Measurements from ENCODE around the gene AHSG.

The AHSG gene

GRCh38 chr3:186646841-186647240 is 34.0 kb downstream of the AHSG start:
- no peak overlapping the region for H3K4me3 ChIP-seq (ENCODE audit: control insufficient read depth, low read depth, low read length)
- no peak for DNase-seq (ENCODE audit: low read depth)

GRCh38 chr3:186648851-186649250 is 36.0 kb downstream of the AHSG start:
- no peak overlapping the region for H3K4me3 ChIP-seq (ENCODE audit: control insufficient read depth, low read depth, low read length)
- DNase-seq (ENCODE audit: low read depth), result no peak
- TF ChIP-seq CTCF (conservative IDR thresholded peaks at IDR 0.05; ENCODE audit: control insufficient read depth, insufficient read depth, low read depth, low read length), result no peak

More at GRCh38 chr3:186646841-186647240, 34.0 kb downstream of the AHSG start:
- no peak for TF ChIP-seq CTCF (conservative IDR thresholded peaks at IDR 0.05; ENCODE audit: control insufficient read depth, insufficient read depth, low read depth, low read length)

- DNase-seq (ENCODE audit: low read depth), result no peak
- no peak overlapping the region for H3K4me3 ChIP-seq (ENCODE audit: control insufficient read depth, low read depth, low read length)
- TF ChIP-seq CTCF (conservative IDR thresholded peaks at IDR 0.05; ENCODE audit: control insufficient read depth, insufficient read depth, low read depth, low read length), result no peak
These were observed 38.9 kb downstream of the AHSG start for GRCh38 chr3:186651678-186652215.

- TF ChIP-seq CTCF (conservative IDR thresholded peaks at IDR 0.05; ENCODE audit: control insufficient read depth, insufficient read depth, low read depth, low read length), result no peak
- no peak for DNase-seq (ENCODE audit: low read depth)
- H3K4me3 ChIP-seq (ENCODE audit: control insufficient read depth, low read depth, low read length), result no peak overlapping the region
These were observed 40.3 kb downstream of the AHSG start for GRCh38 chr3:186653080-186653707.

GRCh38 chr3:186653984-186654383 is 41.1 kb downstream of the AHSG start:
- no peak for DNase-seq (ENCODE audit: low read depth)
- no peak for TF ChIP-seq CTCF (conservative IDR thresholded peaks at IDR 0.05; ENCODE audit: control insufficient read depth, insufficient read depth, low read depth, low read length)

GRCh38 chr3:186663361-186664118 is 50.7 kb downstream of the AHSG start:
- no peak for TF ChIP-seq CTCF (conservative IDR thresholded peaks at IDR 0.05; ENCODE audit: control insufficient read depth, insufficient read depth, low read depth, low read length)
- DNase-seq (ENCODE audit: low read depth), result no peak
- no peak overlapping the region for H3K4me3 ChIP-seq (ENCODE audit: control insufficient read depth, low read depth, low read length)

More at GRCh38 chr3:186653984-186654383, 41.1 kb downstream of the AHSG start:
- H3K4me3 ChIP-seq (ENCODE audit: control insufficient read depth, low read depth, low read length), result no peak overlapping the region

Measured in fibroblast of mammary gland (primary cell).